ENCODE results near the gene MVP.
"Not testable (repeated sequence)": the region's sequence is repeated elsewhere in the genome, so short reads cannot be mapped to it uniquely, and the experiment has no call there.

The MVP gene

GRCh38 chr16:29820271-29820701 is at the start of gene MVP:
TSS of gene MVP (plus strand) at chr16:29820462. CDS start at chr16:29830550, 10,088 bp downstream.
- DNase-seq (ENCODE audit: low spot score) = peak; percentile 82

GRCh38 chr16:29772330-29772729 is 47.9 kb upstream of the MVP start:
- not testable (repeated sequence) for DNase-seq (ENCODE audit: low spot score)

DNA sequence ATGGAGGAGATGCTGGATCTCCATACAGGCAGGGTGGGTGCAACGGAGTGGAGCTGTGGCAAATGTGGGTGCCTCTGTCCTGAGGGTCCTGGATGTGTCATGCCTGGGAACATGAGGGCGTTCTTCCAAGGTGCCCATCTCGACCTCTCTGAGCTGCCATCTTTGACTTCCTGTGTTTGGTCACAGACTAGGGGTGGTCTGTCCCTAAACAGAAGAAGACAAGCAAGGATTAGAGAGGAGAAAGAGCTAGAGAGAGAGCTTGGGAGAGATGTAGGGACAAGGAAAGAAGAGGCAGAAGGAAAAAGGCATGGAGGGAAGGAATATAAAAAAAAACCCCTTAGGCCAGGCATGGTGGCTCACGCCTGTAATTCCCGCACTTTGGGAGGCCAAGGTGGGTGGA is 45.5 kb upstream of the MVP start:
- no peak for DNase-seq (ENCODE audit: low spot score)

- DNase-seq (ENCODE audit: low spot score) = peak; percentile 50
Observed at GRCh38 chr16:29775742-29776408, 44.4 kb upstream of the MVP start.

DNA sequence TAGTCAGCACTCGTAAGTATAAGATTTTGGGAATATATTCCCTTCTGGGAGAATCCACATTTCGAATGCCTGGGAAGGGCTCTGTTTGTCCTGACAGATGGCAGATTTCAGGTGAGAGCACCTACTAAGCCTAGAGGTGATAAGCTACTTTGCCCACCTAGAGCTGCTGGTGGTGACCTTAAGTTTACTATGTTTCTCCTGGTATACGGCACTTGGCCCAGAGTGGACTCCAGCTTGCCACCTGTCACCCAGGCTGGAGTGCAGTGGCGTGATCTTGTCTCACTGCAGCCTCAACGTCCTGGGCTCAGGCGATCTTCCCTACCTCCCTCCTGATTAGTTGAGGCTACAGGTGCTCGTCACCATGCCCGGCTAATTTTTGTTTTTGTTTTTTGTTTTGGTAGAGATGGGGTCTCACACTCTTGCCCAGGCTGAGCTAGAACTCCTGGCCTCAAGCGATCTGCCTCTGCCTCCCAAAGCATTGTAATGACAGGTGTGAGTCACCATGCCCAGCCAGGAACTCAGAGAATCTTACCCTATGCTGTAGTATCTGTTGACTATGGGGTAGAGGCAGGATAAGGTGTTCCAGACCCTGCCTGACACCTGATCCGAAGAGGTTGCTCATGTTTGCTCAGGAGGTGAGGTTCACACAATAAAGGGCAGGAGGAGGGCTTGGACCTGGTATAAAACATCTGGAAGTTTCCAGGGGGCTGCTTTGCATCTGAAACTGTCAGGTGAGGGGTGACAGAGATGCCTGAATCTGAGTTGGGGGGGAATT is 42.5 kb upstream of the MVP start, which contains the start of gene ZG16:
TSS of gene ZG16 (plus strand) at position 681 of the 775 bp plus-strand sequence. CDS start 1,011 bp downstream, outside the sequence.
- DNase-seq (ENCODE audit: low spot score) = no peak

- no peak for DNase-seq (ENCODE audit: low spot score)
Observed at GRCh38 chr16:29779474-29779873, 40.8 kb upstream of the MVP start.

GRCh38 chr16:29783094-29783953 is 36.9 kb upstream of the MVP start:
- not testable (repeated sequence) for DNase-seq (ENCODE audit: low spot score)

DNA sequence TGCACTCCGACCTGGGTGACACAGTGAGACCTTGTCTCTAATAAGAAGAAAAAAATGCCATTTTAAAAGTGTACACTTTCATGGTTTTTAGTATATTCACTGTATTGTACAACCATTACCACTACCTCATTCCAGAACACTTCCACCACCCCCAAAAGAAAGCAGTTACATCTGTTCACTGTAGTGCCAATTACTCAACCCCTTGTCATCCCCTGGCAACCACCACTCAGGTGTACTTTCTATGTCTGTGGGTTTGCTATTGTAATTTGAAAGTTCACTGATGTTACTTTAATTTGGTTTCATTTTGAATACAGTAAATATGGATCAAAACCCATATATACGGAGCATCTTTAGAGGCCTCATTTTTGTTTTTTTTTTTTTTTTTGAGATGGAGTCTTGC is 36.1 kb upstream of the MVP start:
- no peak for DNase-seq (ENCODE audit: low spot score)

DNA sequence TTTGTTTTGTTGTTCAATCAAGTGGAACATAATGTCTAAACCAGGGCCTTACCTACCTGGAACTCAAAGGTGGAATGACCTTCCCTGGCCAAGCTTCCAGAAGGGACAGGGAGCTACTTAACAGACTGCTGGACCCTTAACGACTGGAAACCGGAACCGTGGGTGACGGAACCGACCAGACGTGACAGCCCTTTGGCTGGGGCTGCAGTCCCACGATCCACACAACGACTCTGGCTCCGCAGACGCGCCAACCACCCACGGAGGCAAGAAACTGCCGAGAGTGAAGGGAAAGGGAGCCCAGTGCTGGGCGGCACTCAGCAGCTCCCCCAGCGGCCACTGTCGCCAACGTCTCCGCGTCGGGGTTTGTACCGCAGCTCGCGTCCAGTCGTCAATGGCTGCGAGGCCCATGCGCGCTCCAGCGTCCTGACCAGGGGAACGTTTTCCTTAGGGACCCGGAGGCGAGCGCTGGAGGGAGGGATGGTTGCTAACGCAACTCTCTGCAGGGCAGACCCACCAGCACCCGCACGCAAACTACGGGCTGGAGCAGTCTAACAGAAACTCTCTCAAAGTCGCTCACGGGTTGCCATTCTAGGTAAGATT is 35.3 kb upstream of the MVP start:
- peak; percentile 90 for DNase-seq (ENCODE audit: low spot score)

GRCh38 chr16:29787155-29787554 is 33.1 kb upstream of the MVP start:
- DNase-seq (ENCODE audit: low spot score) = not testable (repeated sequence)

- no peak for DNase-seq (ENCODE audit: low spot score)
Observed at GRCh38 chr16:29789775-29790182, 30.5 kb upstream of the MVP start.

- DNase-seq (ENCODE audit: low spot score) = peak; percentile 100
Observed at GRCh38 chr16:29790183-29790948, 29.9 kb upstream of the MVP start, which contains the start of gene KIF22. TSS of gene KIF22 (plus strand) at chr16:29790751. CDS start at chr16:29790760, 9 bp downstream.

GRCh38 chr16:29790949-29791844 is 29.1 kb upstream of the MVP start:
- DNase-seq (ENCODE audit: low spot score) = no peak

- DNase-seq (ENCODE audit: low spot score) = no peak
Observed at GRCh38 chr16:29791845-29792807, 28.1 kb upstream of the MVP start.

DNA sequence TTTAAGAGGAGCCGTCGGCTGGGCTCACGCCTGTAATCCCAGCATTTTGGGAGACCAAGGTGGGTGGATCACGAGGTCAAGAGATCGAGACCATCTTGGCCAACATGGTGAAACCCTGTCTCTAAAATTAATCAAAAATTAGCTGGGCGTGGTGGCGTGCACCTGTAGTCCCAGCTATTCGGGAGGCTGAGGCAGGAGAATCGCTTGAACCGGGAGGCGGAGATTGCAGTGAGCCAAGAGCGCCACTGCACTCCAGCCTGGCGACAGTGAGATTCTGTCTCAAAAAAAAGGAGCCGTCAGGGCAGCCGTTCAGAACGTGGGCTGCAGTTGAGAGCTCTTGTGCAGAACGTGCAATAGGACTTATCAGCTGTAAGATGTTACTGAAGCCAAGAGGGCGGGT is 27.1 kb upstream of the MVP start:
- DNase-seq (ENCODE audit: low spot score) = not testable (repeated sequence)

DNA sequence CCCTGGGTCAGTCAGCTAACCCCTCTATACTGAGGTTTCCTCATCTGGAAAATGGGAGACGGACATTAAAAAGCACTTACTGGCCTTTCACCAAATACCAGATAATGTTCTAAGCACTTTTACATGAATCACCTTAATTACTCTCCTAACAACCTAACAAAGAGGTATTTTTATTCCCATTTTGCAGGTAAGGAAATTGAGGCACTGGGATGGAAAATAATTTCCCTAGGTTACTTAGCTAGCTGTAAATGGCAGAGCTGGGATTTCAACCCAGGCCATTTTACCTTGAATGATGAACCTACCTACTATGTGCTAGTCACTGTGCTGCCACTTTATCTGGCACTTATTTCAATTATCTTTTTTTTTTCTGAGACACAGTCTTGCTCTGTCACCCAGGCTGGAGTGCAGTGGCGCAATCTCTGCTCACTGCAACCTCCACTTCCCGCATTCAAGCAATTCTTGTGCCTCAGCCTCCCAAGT is 26.0 kb upstream of the MVP start:
- DNase-seq (ENCODE audit: low spot score) = no peak

GRCh38 chr16:29802416-29802935 is 17.8 kb upstream of the MVP start:
- DNase-seq (ENCODE audit: low spot score) = no peak

GRCh38 chr16:29804020-29804419 is 16.2 kb upstream of the MVP start:
- no peak for DNase-seq (ENCODE audit: low spot score)
